GM23248 (cell line): Measurements from ENCODE around the gene AADACL4.

Source experiments
- EZH2 ChIP-seq: fragments of 200-600 bp; sonication (generic); IDR thresholded peaks from 2 replicates; pipeline ENCODE4 v1.6.1; 2018; ENCODE audit warnings: antibody characterized with exemption, mild to moderate bottlenecking; ENCODE audit not compliant: insufficient read depth, poor library complexity, severe bottlenecking
- EZH2phosphoT487 ChIP-seq: fragments of 200-600 bp; sonication (generic); IDR thresholded peaks from 2 replicates; pipeline ENCODE4 v1.6.1; 2018; ENCODE audit warnings: antibody characterized with exemption, moderate library complexity, mild to moderate bottlenecking, low read depth; ENCODE audit not compliant: insufficient read depth

GRCh38 chr1:12708396-12709090, 64.7 kb downstream of the AADACL4 start:
- no peak for TF ChIP-seq EZH2
- no peak for TF ChIP-seq EZH2phosphoT487
